Mesodermal cell (in vitro differentiated cells): ENCODE measurements around the gene FBXO2.

Experiments
- H3K27ac ChIP-seq: 2 replicates; pipeline ENCODE4 v1.7.0; 2013; ENCODE audit warnings: mild to moderate bottlenecking, low read depth, low read length, moderate library complexity; ENCODE audit not compliant: severe bottlenecking
- H3K36me3 ChIP-seq: 2 replicates; pipeline ENCODE4 v1.7.1; 2013; ENCODE audit warnings: mild to moderate bottlenecking, low read length, moderate library complexity; ENCODE audit not compliant: control insufficient read depth, insufficient read depth
- H3K4me1 ChIP-seq: one replicate; pipeline ENCODE4 v1.7.1; 2013; ENCODE audit warnings: mild to moderate bottlenecking, low read length; ENCODE audit not compliant: insufficient read depth, control insufficient read depth, poor library complexity, severe bottlenecking
- H3K4me3 ChIP-seq: 2 replicates; pipeline ENCODE4 v1.7.0; 2013; ENCODE audit warnings: low read length, control low read depth, mild to moderate bottlenecking; ENCODE audit not compliant: insufficient read depth, poor library complexity, severe bottlenecking; ENCODE audit errors: extremely low read depth
- H3K9me3 ChIP-seq: 2 replicates; pipeline ENCODE4 v1.7.1; 2013; ENCODE audit warnings: mild to moderate bottlenecking, low read length, moderate library complexity; ENCODE audit not compliant: control insufficient read depth
- WGBS, 2 experiments: methylation state at CpG; one replicate each; pipeline ENCODE4 v1.1.5; 2013; ENCODE audit warnings: missing lambda C conversion rate in 2 of 2; ENCODE audit not compliant: insufficient coverage in 2 of 2; 5-methylcytosine and 5-hydroxymethylcytosine counted together

Gene FBXO2

GRCh38 chr1:11623702-11624101, 30.5 kb downstream of the FBXO2 start:
- H3K4me3 ChIP-seq, result no peak overlapping the region
- WGBS, 2 experiments, result 70 to 80% methylated on average over 5 to 6 of the region's 8 CpGs
- no peaks in the 10 kb centered on the region for H3K4me1 ChIP-seq
- no peak overlapping the region for H3K27ac ChIP-seq
- no peaks in the 10 kb centered on the region for H3K9me3 ChIP-seq
- H3K36me3 ChIP-seq, result no peaks in the 10 kb centered on the region

GRCh38 chr1:11622398-11622797, 31.8 kb downstream of the FBXO2 start:
- H3K4me1 ChIP-seq, result no peaks in the 10 kb centered on the region
- H3K27ac ChIP-seq, result no peak overlapping the region
- no peaks in the 10 kb centered on the region for H3K9me3 ChIP-seq
- no peak overlapping the region for H3K4me3 ChIP-seq
- 75 to 93% methylated on average over 1 to 2 of the region's 3 CpGs for WGBS, 2 experiments
- H3K36me3 ChIP-seq, result no peaks in the 10 kb centered on the region

GRCh38 chr1:11620924-11621323, 33.3 kb downstream of the FBXO2 start:
- no peaks in the 10 kb centered on the region for H3K4me1 ChIP-seq
- H3K4me3 ChIP-seq, result no peak overlapping the region
- H3K36me3 ChIP-seq, result no peaks in the 10 kb centered on the region
- WGBS, 2 experiments, result 87 to 97% methylated on average over 4 to 5 of the region's 5 CpGs
- H3K27ac ChIP-seq, result no peak overlapping the region
- H3K9me3 ChIP-seq, result no peaks in the 10 kb centered on the region

- no peaks in the 10 kb centered on the region for H3K4me1 ChIP-seq
- no peaks in the 10 kb centered on the region for H3K9me3 ChIP-seq
- 71 to 73% methylated on average over 11 to 12 of the region's 12 CpGs for WGBS, 2 experiments
- no peak overlapping the region for H3K27ac ChIP-seq
- no peak overlapping the region for H3K4me3 ChIP-seq
- H3K36me3 ChIP-seq, result no peaks in the 10 kb centered on the region
Measured at GRCh38 chr1:11620405-11620804, 33.8 kb downstream of the FBXO2 start.

- H3K4me3 ChIP-seq, result no peak overlapping the region
- no peaks in the 10 kb centered on the region for H3K36me3 ChIP-seq
- H3K4me1 ChIP-seq, result no peaks in the 10 kb centered on the region
- no peaks in the 10 kb centered on the region for H3K9me3 ChIP-seq
- WGBS, 2 experiments, result 60 to 90% methylated on average over 1 to 2 of the region's 2 CpGs
- H3K27ac ChIP-seq, result no peak overlapping the region
Measured at GRCh38 chr1:11617741-11618140, 36.5 kb downstream of the FBXO2 start.

- Histone ChIP-seq H3K4me1 (no peaks in the 10 kb centered on the region), H3K9me3 (no peaks in the 10 kb centered on the region), H3K36me3 (no peaks in the 10 kb centered on the region), H3K27ac (no peak overlapping the region), H3K4me3 (no peak overlapping the region)
- WGBS, 2 experiments, result 73 to 76% methylated on average over 5 to 6 of the region's 7 CpGs
Measured at GRCh38 chr1:11617314-11617713, 36.9 kb downstream of the FBXO2 start.

- H3K4me1 ChIP-seq, result no peaks in the 10 kb centered on the region
- H3K4me3 ChIP-seq, result no peak overlapping the region
- H3K27ac ChIP-seq, result no peak overlapping the region
- WGBS, 2 experiments, result 77 to 86% methylated on average over 5 to 6 of the region's 7 CpGs
- no peaks in the 10 kb centered on the region for H3K9me3 ChIP-seq
- H3K36me3 ChIP-seq, result no peaks in the 10 kb centered on the region
Measured at GRCh38 chr1:11616766-11617165, 37.5 kb downstream of the FBXO2 start.

GRCh38 chr1:11615090-11615489, 39.1 kb downstream of the FBXO2 start:
- Histone ChIP-seq H3K4me3 (no peak overlapping the region), H3K36me3 (no peaks in the 10 kb centered on the region), H3K4me1 (no peaks in the 10 kb centered on the region), H3K27ac (no peak overlapping the region), H3K9me3 (no peaks in the 10 kb centered on the region)
- 70 to 76% methylated on average over 13 of the region's 16 CpGs for WGBS, 2 experiments

GRCh38 chr1:11613347-11613746, 40.9 kb downstream of the FBXO2 start:
- WGBS, 2 experiments, result 78 to 88% methylated on average over 3 to 4 of the region's 5 CpGs
- no peaks in the 10 kb centered on the region for H3K36me3 ChIP-seq
- no peaks in the 10 kb centered on the region for H3K9me3 ChIP-seq
- no peaks in the 10 kb centered on the region for H3K4me1 ChIP-seq
- no peak overlapping the region for H3K27ac ChIP-seq
- H3K4me3 ChIP-seq, result no peak overlapping the region

GRCh38 chr1:11611638-11612327, 42.4 kb downstream of the FBXO2 start:
- Histone ChIP-seq H3K4me1 (no peaks in the 10 kb centered on the region), H3K4me3 (no peak overlapping the region), H3K9me3 (peaks cover 2% of the 10 kb centered on the region), H3K27ac (no peak overlapping the region), H3K36me3 (no peaks in the 10 kb centered on the region)
- 72% methylated on average over 6 of the region's 7 CpGs for WGBS, 2 experiments

- no peak overlapping the region for H3K27ac ChIP-seq
- peaks cover 6% of the 10 kb centered on the region for H3K9me3 ChIP-seq
- no peaks in the 10 kb centered on the region for H3K36me3 ChIP-seq
- H3K4me1 ChIP-seq, result no peaks in the 10 kb centered on the region
- no peak overlapping the region for H3K4me3 ChIP-seq
- 82 to 95% methylated on average over 4 to 6 of the region's 6 CpGs for WGBS, 2 experiments
Measured at GRCh38 chr1:11610629-11611180, 43.5 kb downstream of the FBXO2 start.
